ENCODE data around the gene CCDC78. TPM values are rescaled to one million over a fixed set of nuclear protein-coding genes. Genes with fewer than 3 reads are reported as not detected.

Gene CCDC78
- total and polyA plus RNA-seq, 2 of the 4 experiments (the other 2 are of a cell fraction): 0.54 to 4.6 TPM

- BruUV-seq (replicated peaks): no TSS peak
- Histone ChIP-seq H3K4me1 (ENCODE audit: control insufficient read depth, insufficient read depth, low read length) (no peaks in the 10 kb centered on the region), H3K27me3 (ENCODE audit: control insufficient read depth, insufficient read depth, low read length) (peaks cover 4% of the 10 kb centered on the region; the same call in 1 of the 2 replicates), H2AK9ac (replicated peaks; ENCODE audit: low read depth, low read length, poor library complexity) (no peak overlapping the region), H2BK5ac (ENCODE audit: low read depth, low read length, poor library complexity, severe bottlenecking) (no peak overlapping the region), H2AFZ (replicated peaks; ENCODE audit: low read length, poor library complexity) (no peak overlapping the region), H3K14ac (replicated peaks; ENCODE audit: low read depth, low read length) (no peak overlapping the region), H3K79me1 (ENCODE audit: low read depth in 1 of 2, low read length in 2 of 2) (no peaks in the 10 kb centered on the region), H3K56ac (ENCODE audit: extremely low read depth, insufficient read depth, low read length) (no peak overlapping the region), H4K8ac (ENCODE audit: low read depth in 2 of 2, low read length in 2 of 2) (no peak overlapping the region), H3K23ac (ENCODE audit: low read depth, low read length) (no peak overlapping the region), H4K91ac (ENCODE audit: insufficient read depth, low read depth, low read length) (no peak overlapping the region), H3K4me2 (ENCODE audit: low read depth, low read length) (no peak overlapping the region), H4K20me1 (ENCODE audit: insufficient read depth, low read length) (no peaks in the 10 kb centered on the region), H3K36me3 (ENCODE audit: control insufficient read depth, insufficient read depth, low read length) (no peaks in the 10 kb centered on the region), H3K27ac (ENCODE audit: insufficient read depth, low read length) (no peak overlapping the region), H2BK15ac (ENCODE audit: low read depth, low read length) (no peak overlapping the region), H3K9me1 (ENCODE audit: insufficient read depth, low read length) (no peaks in the 10 kb centered on the region), H4K5ac (ENCODE audit: low read depth, low read length) (no peak overlapping the region), H3K9ac (ENCODE audit: low read depth, low read length) (no peak overlapping the region), H3K9me3 (ENCODE audit: control insufficient read depth, insufficient read depth, low read length) (no peaks in the 10 kb centered on the region), H3K18ac (ENCODE audit: low read depth, low read length) (no peak overlapping the region), H3K4me3 (ENCODE audit: insufficient read depth, low read depth, low read length) (no peak overlapping the region), H2BK20ac (ENCODE audit: low read depth, low read length) (no peak overlapping the region), H3K4ac (ENCODE audit: low read depth, low read length) (no peak overlapping the region), H2BK120ac (ENCODE audit: low read depth, low read length) (no peak overlapping the region), H2AK5ac (ENCODE audit: low read depth, low read length) (no peak overlapping the region)
- ATAC-seq (ENCODE audit: low read depth): no peak
- intact Hi-C loops (cut with micrococcal nuclease) (no loop called here), in situ Hi-C loops (cut with MboI; ENCODE audit: low sequenced_read_pairs) (no loop called here), dilution Hi-C loops (cut with HindIII; ENCODE audit: low sequenced_read_pairs, unreplicated experiment) (no loop called here)
- TF ChIP-seq MXI1 (IDR thresholded peaks at IDR 0.05; ENCODE audit: borderline replicate concordance, low read depth, low read length): no peak
- ChIA-PET POLR2A (ENCODE audit: unreplicated experiment) (no interaction called here), CTCF (no interaction called here)
- 67% methylated on average over 6 of the region's 22 CpGs; no CpG with 5 or more reads in 1 of the 2 experiments for WGBS, 2 experiments (ENCODE audit: extremely low coverage in 2 of 2, insufficient read length in 1 of 2)
- no peak for DNase-seq
Measured at GRCh38 chr16:761625-762513, 35.6 kb upstream of the CCDC78 start.

Measured in IMR-90 (cell line).